Muscle of back (tissue), 11 donors: ENCODE data around the gene DACT3. TPM values are rescaled to one million over a fixed set of nuclear protein-coding genes. Genes with fewer than 3 reads are reported as not detected.
A peak's percentile ranks its signal among the peaks of the same experiment; 100 is the strongest.

ENCODE experiments used
- DNase-seq, 3 donors: peaks; one replicate each; pipeline versions ENCODE4 v3.0.0 to v3.0.0-alpha.2; 2013
- polyA plus RNA-seq, 10 donors: library from polyadenylated mRNA; unstranded; fragments of 120-200 nt; gene quantifications; one replicate each; pipeline ENCODE4 v1.2.1, GENCODE V29; 2013; ENCODE audit not compliant: insufficient read length in 10 of 10

DACT3 gene
- polyA plus RNA-seq, 10 donors: 11.1 to 22.7 (median 14.4) TPM

DNA sequence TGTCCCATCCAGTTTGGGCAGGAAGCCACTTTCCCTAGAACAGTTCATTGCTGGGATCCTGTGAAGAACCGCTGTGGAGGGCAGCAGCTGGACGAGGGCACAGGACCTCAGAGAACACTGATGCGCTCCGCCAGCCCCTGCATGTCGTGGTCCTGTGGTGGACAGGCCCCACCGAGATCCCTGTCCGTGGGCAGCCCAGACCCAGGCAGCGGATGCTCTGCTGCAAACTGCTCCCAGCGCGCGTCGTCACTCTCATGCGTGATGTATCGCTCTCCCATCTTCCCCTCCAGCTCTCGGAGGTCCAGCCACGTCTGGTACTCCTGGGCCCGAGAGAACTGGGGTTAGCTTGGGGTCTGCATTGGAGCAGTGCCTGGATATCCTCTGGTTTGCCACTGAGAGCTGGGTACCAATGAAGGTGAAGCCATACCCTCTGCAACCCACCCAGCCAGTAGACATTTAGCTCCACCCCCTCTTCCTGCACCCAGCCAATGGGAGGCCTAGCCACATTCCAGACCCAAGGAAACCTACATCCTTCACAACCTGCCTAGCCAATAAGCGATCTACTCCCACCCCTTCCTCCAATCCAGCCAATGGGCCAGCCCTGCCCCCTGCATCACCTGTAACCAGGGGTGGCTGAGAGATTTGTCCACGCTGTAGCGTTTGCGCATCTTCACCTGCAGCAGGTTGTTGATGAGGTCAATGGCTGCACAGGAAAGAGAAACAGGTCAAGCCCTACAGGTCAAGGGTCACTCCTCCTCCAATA lies 13.6 kb upstream of the DACT3 start:
- DNase-seq: no peak

GRCh38 chr19:46670813-46671212 lies 9.8 kb upstream of the DACT3 start:
- DNase-seq: peak in 1 of 3 donors; percentile 7

GRCh38 chr19:46668662-46669061 lies 7.7 kb upstream of the DACT3 start:
- no peak for DNase-seq

DNA sequence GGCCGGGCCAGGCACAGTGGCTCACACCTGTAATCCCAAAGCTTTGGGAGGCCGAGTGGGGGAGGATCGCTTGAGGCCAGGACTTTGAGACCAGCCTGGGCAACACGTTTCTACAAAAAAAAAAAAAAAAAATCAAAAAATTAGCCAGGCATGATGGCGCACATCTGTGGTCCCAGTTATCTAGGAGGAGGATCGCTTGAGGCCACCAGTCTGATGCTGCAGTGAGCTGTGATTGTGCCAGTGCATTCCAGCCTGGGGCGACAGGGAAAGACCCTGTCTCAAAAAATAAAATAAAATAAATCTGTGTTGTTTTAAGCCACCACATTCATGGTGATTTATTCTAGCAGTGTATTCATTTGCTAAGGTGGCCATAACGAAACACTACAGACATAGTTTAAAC lies 4.1 kb upstream of the DACT3 start:
- DNase-seq: no peak

DNA sequence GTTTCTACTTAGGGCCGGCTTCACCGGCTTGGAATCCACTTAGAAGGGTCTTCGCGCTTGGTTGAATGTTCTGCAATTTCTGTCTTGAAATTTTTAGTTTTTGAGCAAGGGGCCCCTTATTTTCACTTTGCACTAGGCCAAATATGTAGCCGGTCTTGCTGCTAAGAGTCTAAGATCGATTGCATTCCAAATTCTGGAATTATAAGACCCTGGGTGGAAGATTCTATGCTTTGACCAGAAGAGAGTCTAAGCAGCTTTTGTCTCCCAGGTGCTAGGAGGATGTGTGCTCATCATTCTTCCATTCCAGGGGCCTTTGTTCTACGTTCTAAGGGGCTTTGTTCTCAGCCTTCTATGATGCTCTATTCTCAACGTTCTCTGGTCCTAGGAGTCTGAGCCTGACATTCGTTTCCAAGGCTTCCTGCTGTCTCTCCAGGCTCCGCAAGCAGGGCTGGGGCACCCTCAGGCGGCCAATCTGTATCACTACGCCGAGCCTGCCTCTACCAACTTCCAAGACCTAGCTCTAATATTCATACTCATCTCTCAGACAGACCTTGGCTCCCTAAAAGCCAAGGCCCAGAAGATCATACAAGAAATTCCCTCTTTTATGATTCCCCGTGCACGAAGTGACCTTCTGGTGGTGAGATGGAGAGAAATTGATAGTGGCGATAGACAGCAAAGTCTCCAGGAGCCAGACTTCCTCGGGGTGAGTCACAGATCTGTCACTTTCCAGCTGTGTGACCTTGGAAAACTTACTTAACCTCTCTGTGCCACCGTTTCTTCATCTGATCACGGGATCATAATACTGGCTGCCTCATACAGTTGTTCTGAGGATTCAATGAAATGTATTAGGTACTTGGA lies 982 bp upstream of the DACT3 start:
- peak; percentile 84 to 94 (median 90) for DNase-seq

GRCh38 chr19:46660551-46661019 lies 397 bp downstream of the DACT3 start:
- peak in 2 of 3 donors; percentile 17 to 38 for DNase-seq

DNA sequence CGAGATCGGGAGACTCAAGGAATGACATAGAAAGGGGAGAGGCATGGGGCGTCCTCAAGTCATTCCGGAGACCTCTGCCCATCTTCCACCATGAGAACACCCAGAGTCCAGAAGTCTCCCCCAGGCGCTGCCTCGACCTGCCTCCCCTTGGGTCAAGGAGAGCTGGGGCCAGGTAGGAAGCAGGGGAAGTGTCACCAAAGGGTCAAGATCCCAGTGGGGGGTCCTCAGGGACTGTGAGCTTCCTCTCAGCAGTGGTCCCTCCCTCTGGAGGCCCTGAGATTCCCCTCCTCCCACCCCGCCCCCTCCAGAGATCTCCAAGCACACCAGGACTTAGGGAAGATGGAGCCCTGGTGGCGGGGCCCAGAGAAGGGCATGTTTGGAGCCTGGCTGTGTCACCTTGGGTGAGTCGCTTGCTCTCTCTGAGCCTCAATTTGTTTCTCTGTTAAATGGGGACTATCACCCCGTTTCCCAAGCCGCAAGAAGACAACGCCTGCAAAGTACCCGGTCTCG lies 919 bp downstream of the DACT3 start:
- DNase-seq: peak; percentile 15 to 75 (median 42)

GRCh38 chr19:46659151-46660007 lies 1.6 kb downstream of the DACT3 start:
- DNase-seq: peak; percentile 32 to 84 (median 53)

GRCh38 chr19:46656541-46656940 lies 4.4 kb downstream of the DACT3 start:
- DNase-seq: no peak

DNA sequence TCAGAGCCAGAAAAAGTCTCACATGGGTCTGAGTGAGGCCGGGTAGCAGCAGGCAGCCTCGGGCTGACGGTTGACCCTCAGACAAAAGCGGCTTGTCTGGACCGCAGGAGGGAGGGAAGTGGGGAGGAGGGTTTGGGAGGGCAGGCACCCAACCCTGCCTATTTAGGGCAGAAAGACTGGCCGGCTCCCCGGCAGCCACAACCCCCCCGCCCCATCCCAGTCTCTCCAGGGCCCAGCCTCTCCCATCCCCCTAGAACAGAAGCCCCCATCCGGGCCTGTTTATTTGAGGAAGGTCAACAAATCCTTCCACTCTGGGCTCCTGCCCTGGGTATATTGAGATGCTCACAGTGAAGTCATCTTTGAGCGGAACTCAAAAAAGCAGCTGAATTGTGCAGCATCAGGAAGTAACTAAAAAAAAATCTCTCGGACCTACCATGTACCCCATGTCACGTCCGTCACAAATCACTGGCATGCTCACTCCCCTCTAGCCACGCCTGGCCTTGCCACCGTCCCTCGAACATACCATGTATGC lies 6.3 kb downstream of the DACT3 start:
- no peak for DNase-seq

GRCh38 chr19:46650445-46650844 lies 10.5 kb downstream of the DACT3 start:
- DNase-seq: no peak

GRCh38 chr19:46648961-46649960 lies 11.7 kb downstream of the DACT3 start:
- DNase-seq: no peak

GRCh38 chr19:46648060-46648960 lies 12.7 kb downstream of the DACT3 start:
- DNase-seq: no peak

GRCh38 chr19:46646402-46646801 lies 14.6 kb downstream of the DACT3 start:
- DNase-seq: no peak

- no peak for DNase-seq
These were observed 16.3 kb downstream of the DACT3 start for GRCh38 chr19:46644720-46645119.

GRCh38 chr19:46640656-46641055 lies 20.3 kb downstream of the DACT3 start:
- DNase-seq: no peak

GRCh38 chr19:46639358-46640182 lies 21.4 kb downstream of the DACT3 start:
- DNase-seq: peak; percentile 76 to 96 (median 88)

DNA sequence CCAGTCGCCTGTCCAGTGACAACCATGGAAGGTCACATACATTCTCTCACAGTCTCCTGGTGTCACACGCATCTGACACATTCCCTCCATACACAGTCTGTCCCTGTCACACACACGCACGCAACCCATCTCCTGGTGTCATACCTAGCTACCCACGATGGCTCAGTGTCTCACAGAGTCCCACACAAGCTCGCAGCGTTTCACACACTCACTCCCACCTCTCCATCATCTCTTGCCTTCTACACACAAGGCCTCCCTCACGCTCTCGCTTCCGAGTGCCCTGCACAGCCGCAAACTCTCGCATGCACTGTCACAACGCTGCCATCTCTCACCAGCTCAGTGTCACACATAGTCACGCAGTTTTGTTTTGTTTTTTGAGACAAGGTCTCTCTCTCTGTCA lies 23.8 kb downstream of the DACT3 start:
- no peak for DNase-seq
